GM12801 (cell line): ENCODE results near the gene HIRA.

Experiments
- CTCF ChIP-seq: IDR thresholded peaks from one replicate; pipeline ENCODE4 v1.5.1; 2011; ENCODE audit warnings: control low read depth; ENCODE audit not compliant: insufficient read length; ENCODE audit errors: extremely low read depth

Gene HIRA

GRCh38 chr22:19446603-19447329 lies 15.2 kb upstream of the HIRA start:
- no peak for TF ChIP-seq CTCF

- no peak for TF ChIP-seq CTCF
Observed at GRCh38 chr22:19443544-19444211, 12.1 kb upstream of the HIRA start.

DNA sequence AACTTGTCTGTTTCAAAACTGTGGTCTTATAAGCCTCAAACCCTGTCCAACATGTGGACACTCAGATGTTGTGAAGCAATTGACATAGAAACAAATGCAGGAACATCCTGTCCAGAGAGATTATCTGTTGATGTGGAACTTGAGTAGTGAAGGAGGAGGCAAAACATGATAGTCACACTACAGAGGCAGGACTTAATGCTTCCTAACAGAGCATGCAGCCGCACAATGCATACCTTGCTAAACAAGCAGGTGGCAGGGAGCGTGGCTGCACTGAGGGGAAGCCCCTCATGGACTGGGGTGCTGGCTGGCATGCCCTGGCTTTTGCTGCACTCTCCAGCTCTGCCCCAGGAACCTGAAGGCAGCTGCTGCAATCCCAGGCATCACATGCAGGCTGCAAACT lies 10.6 kb upstream of the HIRA start:
- TF ChIP-seq CTCF = no peak

GRCh38 chr22:19440411-19441195 lies 9.1 kb upstream of the HIRA start:
- TF ChIP-seq CTCF = no peak

DNA sequence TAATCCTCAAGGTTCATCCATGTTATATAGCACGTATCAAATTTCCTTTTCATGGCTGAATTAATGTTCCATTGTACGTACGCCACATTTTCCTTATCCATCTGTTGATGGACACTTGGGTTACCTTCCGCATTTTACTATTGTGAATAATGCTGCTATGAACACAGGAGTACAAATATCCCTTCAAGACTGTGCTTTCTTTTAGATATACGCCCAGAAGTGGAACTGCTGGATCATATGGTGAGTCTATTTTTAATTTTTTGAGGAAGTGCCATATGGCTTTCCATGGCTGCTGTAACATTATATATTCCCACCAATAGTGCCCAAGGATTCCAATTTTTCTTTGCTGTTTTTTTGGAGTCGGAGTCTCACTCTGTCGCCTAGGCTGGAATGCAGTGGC lies 6.8 kb upstream of the HIRA start:
- TF ChIP-seq CTCF = no peak

- TF ChIP-seq CTCF = no peak
Observed at GRCh38 chr22:19434829-19435580, 3.5 kb upstream of the HIRA start.

DNA sequence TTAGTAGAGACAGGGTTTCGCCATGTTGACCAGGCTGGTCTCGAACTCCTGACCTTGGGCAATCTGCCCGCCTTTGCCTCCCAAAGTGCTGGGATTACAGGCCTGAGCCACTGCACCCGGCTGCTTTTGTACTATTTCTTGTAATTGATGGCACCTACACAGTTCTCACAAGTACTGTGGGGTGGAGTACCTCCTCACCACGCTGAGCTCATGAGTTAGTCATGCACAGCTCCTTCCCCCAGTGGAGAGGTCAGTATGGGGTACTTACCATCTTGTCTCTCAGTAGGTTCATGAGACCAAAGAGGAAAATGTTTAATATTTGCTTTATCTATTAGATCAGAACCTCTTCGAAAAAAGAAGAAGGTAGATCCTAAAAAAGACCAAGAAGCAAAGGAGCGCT lies 2.9 kb upstream of the HIRA start:
- no peak for TF ChIP-seq CTCF
